ENCODE measurements around the gene PRAMEF1.

DNA sequence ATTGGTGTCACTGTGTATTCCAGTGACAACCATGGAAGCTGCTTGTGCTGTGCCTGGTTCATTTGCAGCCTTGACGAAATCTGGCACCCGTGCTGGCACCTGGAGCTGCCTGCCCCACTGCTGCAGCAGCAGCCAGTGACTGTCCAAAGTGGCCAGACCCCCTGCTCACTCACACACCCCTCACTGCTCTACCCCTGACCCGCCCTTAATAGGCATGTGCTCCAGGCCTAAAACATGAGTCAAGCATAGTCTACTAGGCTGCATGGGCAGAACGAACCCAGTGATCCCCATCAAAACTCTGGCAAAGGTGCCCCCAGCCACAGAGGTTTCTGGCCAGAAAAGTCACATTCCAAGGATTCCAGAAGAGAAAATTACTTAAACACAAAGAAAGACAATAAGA lies 7.7 kb downstream of the PRAMEF1 start:
- TF ChIP-seq, protein P1, sequence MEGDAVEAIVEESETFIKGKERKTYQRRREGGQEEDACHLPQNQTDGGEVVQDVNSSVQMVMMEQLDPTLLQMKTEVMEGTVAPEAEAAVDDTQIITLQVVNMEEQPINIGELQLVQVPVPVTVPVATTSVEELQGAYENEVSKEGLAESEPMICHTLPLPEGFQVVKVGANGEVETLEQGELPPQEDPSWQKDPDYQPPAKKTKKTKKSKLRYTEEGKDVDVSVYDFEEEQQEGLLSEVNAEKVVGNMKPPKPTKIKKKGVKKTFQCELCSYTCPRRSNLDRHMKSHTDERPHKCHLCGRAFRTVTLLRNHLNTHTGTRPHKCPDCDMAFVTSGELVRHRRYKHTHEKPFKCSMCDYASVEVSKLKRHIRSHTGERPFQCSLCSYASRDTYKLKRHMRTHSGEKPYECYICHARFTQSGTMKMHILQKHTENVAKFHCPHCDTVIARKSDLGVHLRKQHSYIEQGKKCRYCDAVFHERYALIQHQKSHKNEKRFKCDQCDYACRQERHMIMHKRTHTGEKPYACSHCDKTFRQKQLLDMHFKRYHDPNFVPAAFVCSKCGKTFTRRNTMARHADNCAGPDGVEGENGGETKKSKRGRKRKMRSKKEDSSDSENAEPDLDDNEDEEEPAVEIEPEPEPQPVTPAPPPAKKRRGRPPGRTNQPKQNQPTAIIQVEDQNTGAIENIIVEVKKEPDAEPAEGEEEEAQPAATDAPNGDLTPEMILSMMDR (conservative IDR thresholded peaks at IDR 0.05): no peak
- no peak for TF ChIP-seq ZFX (IDR thresholded peaks at IDR 0.05)
